KOPT-K1 (cell line): Measurements from ENCODE around the gene ADAP2.
"Not testable (repeated sequence)": the region's sequence is repeated elsewhere in the genome, so short reads cannot be mapped to it uniquely, and the experiment has no call there.

Source experiments
- H3K27ac ChIP-seq: fragments of 200-600 bp; sonication (generic); 2 replicates; pipeline ENCODE4 v1.5.1; 2016; ENCODE audit warnings: antibody characterized with exemption, mild to moderate bottlenecking, low read depth, low read length; ENCODE audit not compliant: poor library complexity, severe bottlenecking
- H3K36me3 ChIP-seq: fragments of 200-600 bp; sonication (generic); 2 replicates; pipeline ENCODE4 v1.5.1; 2017; ENCODE audit warnings: antibody characterized with exemption, mild to moderate bottlenecking, low read length, moderate library complexity; ENCODE audit not compliant: insufficient read depth
- H3K9me3 ChIP-seq: fragments of 200-600 bp; sonication (generic); 2 replicates; pipeline ENCODE4 v1.5.1; 2017; ENCODE audit warnings: antibody characterized with exemption, low read length, mild to moderate bottlenecking; ENCODE audit not compliant: insufficient read depth, poor library complexity, severe bottlenecking

The ADAP2 gene

DNA sequence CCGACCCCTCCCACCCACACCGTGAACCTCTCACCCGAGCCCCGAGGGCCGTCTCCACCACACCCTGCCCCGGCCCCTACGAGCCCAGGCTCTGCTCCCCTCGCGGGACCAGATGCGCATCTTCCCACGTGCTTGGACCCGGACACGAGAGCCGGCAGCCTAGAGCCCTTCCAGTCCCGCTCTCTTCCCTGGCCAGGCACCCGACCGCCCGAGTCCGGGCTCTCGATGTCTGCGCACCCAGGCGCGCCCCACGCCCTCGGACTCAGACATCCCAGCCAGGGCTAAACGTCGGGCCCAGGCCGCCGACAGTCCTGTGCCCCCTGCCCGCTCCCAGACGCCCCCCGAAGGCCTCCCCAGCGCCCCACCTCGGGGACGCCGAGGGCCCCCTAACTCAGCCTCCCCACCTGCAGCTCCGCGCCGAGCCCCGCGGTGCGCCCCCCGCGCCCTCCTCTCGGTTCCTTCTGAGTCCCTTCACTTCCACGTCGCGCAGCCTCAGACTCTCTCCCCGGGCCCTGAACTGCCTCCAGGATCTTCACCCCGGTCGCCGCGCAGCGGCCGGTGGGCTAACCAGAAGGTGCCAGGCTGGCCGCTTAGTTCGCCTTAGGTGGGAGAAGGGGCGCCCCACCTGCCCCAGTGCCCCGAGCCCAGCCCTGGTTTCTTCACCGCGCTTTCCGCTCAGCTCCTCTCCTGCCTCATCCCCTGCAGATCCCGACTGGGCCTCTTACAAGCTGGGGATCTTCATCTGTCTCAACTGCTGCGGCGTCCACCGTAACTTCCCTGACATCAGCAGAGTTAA, 688 bp downstream of the ADAP2 start:
- no peaks in the 10 kb centered on the region for H3K9me3 ChIP-seq
- no peaks in the 10 kb centered on the region for H3K36me3 ChIP-seq
- no peak overlapping the region for H3K27ac ChIP-seq

DNA sequence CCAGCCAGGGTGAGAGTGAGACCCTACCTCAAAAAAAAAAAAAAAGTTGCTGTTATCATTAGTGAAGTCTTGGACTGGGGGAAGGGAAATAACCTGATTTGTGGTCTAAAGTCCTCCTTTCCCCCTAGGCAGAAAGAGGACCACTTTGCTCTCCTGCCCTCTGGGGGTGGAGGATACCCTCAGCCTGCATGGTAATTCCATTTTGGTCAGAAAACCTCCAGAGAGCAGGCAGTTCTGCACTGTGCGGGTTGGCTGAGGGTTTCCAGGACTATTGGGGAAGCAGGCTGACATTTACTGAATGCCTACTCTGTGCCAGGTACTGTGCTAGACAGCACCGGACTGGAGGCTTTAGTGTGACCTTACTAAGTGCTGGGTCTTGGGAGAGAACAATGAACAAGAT, 2.6 kb downstream of the ADAP2 start:
- no peaks in the 10 kb centered on the region for H3K36me3 ChIP-seq
- no peak overlapping the region for H3K27ac ChIP-seq
- H3K9me3 ChIP-seq = no peaks in the 10 kb centered on the region

DNA sequence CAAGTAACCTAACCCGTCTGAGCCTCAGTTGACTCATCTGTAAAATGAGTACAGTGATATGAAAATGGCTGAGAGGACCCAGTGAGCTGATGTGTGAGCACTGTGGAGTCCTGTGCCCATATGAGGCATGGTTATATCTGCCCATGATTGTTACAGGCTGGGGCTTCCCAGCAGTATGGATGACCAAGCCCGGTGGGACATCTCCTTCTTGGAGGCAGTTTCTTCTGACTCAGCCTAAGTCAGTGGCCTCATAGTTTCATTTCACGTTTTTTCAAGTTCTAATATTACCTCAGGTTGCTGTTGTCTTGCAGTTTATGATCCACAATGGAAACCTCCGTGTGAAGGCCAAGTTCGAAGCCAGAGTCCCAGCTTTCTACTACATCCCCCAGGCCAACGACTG, 4.8 kb downstream of the ADAP2 start:
- Histone ChIP-seq H3K9me3 (no peaks in the 10 kb centered on the region), H3K36me3 (no peaks in the 10 kb centered on the region), H3K27ac (no peak overlapping the region)

DNA sequence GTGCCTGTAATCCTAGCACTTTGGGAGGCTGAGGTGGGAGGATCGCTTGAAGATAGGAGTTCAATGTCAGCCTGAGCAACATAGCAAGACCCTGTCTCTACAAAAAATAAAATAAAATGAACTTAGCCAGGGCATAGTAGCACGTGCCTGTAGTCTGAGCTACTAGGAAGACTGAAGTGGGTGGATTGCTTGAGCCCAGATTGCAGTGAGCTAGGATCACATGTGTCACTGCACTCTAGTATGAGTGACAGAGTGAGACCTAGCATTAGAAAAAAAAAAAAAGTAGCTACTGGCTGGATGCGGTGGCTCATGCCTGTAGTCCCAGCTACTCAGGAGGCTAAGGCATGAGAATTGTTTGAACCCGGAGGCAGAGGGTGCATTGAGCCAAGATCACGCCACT, 6.0 kb downstream of the ADAP2 start:
- Histone ChIP-seq H3K36me3 (no peaks in the 10 kb centered on the region), H3K27ac (no peak overlapping the region), H3K9me3 (no peaks in the 10 kb centered on the region)

DNA sequence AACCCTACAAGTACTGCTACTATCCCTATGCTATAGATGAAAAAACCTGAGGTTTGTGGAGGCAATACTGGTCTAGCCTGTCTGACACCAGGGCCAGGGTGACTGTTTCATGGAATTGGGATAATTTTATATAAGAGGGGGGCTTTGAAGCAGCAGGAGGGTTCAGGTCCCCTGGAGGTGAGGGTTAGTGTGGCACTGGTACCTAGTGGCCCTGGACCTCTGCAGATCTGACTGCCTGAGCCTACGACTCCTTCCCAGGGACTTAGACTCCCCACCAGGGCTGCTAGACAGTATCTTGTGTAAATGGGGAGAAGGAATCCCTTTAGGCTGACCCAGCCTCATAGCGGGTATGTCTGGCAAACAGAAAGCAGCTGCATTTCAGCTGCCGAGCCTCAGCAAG, 6.8 kb downstream of the ADAP2 start:
- Histone ChIP-seq H3K27ac (no peak overlapping the region), H3K9me3 (no peaks in the 10 kb centered on the region), H3K36me3 (no peaks in the 10 kb centered on the region)

DNA sequence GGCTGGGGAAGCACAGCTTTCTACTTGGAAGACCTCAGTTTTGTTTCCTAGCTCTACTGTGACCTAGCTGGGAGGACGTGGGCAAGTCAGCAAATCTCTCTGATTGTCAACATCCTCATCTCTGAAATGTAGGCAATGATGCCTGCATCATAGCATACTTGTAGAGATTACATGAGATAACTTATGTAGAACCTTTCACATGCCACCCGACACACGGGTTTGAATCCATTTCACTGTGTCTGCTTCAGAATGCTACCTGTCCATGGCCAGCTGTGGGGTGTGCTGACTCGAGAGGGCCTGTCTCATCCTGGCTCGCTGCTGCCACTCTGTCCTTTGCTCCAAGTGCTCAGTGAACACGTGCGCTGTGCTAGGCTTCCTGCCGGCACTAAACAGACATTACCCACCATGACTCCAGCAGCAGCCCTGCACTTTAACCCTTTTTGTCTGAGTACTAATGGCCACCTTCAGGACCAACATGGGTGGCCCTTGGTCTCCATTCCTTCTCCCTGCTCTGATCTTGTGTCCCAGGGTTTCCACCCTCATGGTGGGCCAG, 7.4 kb downstream of the ADAP2 start:
- Histone ChIP-seq H3K36me3 (no peaks in the 10 kb centered on the region), H3K27ac (no peak overlapping the region), H3K9me3 (no peaks in the 10 kb centered on the region)

DNA sequence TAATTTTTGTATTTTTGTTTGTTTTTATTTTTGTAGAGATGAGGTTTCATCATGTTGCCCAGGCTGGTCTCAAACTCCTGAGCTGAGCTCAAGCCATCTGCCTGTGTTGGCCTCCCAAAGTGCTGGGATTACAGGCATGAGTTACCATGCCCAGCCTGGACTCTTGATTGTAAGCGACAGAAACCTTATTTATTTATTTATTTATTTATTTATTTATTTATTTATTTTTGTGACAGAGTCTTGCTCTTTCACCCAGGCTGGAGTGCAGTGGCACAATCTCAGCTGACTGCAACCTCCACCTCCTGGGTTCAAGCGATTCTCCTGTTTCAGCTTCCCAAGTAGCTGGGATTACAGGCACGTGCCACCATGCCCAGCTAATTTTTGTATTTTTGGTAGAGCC, 8.1 kb downstream of the ADAP2 start:
- H3K27ac ChIP-seq, H3K36me3 ChIP-seq, H3K9me3 ChIP-seq: not testable (repeated sequence)

DNA sequence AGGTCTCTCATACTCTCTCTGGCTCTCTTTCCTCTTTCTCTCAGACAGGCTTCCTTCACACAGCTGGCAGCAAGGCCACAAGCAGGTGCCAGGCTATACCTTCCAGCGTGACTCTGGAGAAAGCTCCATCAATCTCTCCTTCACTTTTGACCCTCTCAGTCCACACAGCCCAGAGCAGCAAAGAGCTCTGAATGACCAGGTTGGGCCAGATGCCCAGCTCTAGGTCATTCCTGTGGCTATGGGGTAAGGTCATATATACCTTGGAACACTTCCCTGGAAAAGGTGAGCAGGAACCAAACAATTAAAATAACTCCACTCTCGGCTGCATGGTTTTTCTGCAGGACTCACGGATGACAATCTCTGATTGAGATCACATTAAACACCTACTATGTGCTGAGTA, 8.8 kb downstream of the ADAP2 start:
- Histone ChIP-seq H3K36me3 (no peaks in the 10 kb centered on the region), H3K27ac (no peak overlapping the region), H3K9me3 (no peaks in the 10 kb centered on the region)

DNA sequence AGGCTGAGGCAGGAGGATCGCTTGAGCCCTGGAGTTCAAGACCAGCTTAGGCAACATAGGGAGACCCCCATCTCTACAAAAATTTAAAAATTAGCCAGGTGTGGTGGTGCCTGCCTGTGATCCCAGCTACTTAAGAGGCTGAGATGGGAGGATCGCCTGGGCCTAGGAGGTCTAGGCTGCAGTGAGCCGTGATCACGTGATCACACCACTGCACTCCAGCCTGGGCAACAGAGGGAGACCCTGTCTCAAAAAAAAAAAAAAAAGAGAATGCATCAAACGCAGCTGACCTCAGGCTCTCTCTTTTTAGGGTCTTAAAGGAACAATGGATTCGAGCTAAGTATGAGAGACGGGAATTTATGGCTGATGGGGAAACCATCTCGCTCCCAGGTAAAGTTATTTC, 9.8 kb downstream of the ADAP2 start:
- not testable (repeated sequence) for H3K9me3 ChIP-seq, H3K36me3 ChIP-seq, H3K27ac ChIP-seq

DNA sequence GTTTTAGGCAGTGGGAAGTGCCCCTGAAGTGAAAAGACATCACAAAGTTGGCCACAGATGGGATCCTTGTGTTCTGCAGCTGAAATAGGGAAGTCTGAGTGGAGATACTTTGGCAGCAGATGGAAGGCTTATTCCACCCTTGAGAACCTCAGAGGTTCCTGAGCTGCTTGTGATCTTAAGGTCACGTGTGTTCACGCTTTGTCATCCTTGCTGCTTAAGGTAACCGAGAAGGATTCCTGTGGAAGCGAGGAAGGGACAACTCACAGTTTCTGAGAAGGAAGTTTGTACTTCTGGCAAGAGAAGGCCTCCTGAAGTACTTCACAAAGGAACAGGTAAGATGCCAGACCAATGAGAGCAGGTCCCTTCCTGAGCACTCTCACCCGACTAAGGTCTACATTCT, 12.2 kb downstream of the ADAP2 start:
- H3K36me3 ChIP-seq = no peaks in the 10 kb centered on the region
- H3K27ac ChIP-seq = no peak overlapping the region
- H3K9me3 ChIP-seq = no peaks in the 10 kb centered on the region

DNA sequence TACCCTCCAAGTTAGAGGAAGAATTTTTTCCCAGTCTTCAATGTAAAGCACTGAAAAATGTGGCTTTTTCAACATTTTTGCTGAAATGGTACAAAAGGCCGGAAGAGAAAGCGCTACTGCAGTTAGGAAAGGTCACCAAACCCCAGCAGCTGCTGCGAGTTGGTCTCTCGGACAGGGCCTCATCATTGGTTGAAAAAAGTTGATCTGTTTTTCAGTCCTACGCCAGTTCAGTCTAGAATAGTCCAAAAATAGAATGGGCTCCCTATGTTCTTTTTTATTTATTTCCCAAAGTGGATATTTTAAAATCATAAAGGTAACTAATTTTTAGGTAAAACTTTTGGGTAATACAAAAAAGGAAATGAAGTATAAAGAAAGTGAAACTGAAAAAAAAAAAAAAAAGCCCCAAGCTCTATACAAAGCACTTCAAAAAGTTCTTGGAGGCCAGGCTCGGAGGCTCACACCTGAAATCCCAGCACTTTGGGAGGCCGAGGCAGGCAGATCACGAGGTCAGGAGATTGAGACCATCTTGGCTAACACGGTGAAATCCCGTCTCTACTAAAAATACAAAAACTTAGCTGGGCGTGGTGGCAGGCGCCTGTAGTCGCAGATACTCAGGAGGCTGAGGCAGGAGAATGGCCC, 17.4 kb downstream of the ADAP2 start:
- Histone ChIP-seq H3K9me3 (no peaks in the 10 kb centered on the region), H3K36me3 (no peaks in the 10 kb centered on the region), H3K27ac (no peak overlapping the region)

DNA sequence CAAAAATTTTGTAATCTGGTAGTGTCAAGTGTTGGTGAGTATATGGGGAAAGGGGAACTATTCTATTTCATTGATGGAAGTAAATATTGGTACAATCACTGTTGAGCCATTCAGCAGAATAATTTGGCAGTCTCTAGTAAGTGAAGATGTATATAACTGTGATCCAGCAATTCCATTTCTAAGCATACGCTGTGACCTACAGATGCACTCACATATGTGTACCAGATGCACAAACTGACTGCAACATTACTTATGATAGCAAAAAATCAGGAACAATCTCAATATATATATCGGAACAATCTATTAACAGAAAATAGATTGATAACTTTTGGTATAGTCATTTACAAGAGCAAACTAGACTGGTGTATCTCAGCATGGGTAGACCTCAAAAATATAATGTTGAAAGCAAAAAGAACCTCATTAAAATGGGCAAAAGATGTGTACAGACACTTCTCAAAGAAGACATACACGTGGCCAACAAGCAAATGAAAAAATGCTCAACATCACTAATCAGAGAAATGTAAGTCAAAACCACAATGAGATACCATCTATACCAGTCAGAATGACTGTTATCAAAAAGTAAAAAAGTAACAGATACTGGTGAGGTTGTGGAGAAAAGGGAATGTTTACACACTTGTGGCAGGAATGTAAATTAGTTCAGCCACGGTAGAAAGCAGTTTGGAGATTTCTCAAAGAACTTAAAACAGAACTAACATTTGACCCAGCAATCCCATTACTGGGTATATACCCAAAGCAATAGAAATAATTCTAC, 20.7 kb downstream of the ADAP2 start:
- Histone ChIP-seq H3K27ac (no peak overlapping the region), H3K9me3 (no peaks in the 10 kb centered on the region), H3K36me3 (no peaks in the 10 kb centered on the region)

DNA sequence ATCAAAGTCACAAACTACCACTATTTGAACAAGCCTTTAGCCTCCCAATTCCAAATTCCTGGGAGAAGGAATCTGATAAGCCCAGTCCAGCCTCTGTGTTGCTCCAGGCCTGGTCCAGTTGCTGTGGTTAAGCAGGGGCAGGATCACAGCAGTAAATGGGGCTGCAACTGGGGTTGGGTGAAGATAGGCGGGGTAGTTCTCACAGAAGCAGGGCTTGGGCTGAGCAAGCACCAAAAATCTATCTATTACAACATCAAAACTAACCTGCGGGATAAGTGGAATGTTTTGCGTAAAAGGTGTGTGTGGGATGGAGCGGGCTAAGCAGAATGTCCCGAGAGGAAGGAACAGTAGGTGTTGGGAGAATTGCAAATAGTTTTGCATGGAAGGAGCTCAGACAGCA, 26.1 kb downstream of the ADAP2 start:
- no peaks in the 10 kb centered on the region for H3K36me3 ChIP-seq
- no peaks in the 10 kb centered on the region for H3K9me3 ChIP-seq

DNA sequence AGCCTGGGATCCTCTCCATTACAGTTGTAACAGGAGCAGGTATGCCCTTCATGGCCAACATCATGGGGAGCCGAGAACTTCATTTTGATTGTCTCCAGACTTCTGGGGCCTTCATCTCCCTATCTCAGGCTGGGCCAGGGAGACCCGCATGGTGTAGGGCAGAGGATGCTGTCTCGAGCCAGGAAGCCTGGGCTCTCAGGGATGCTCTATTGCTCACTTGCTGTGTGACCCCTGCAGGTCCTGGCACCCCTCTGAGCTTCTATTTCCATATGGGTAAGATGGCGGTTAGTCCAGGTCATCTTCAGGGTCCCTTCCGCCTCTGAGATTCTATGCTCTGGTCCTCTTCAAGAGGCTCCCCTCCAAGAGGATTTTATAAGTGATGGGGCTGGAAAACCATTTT, 28.4 kb downstream of the ADAP2 start:
- H3K36me3 ChIP-seq = no peaks in the 10 kb centered on the region
- no peak overlapping the region for H3K27ac ChIP-seq
- no peaks in the 10 kb centered on the region for H3K9me3 ChIP-seq

More for the DNA sequence above, 26.1 kb downstream of the ADAP2 start:
- no peak overlapping the region for H3K27ac ChIP-seq

DNA sequence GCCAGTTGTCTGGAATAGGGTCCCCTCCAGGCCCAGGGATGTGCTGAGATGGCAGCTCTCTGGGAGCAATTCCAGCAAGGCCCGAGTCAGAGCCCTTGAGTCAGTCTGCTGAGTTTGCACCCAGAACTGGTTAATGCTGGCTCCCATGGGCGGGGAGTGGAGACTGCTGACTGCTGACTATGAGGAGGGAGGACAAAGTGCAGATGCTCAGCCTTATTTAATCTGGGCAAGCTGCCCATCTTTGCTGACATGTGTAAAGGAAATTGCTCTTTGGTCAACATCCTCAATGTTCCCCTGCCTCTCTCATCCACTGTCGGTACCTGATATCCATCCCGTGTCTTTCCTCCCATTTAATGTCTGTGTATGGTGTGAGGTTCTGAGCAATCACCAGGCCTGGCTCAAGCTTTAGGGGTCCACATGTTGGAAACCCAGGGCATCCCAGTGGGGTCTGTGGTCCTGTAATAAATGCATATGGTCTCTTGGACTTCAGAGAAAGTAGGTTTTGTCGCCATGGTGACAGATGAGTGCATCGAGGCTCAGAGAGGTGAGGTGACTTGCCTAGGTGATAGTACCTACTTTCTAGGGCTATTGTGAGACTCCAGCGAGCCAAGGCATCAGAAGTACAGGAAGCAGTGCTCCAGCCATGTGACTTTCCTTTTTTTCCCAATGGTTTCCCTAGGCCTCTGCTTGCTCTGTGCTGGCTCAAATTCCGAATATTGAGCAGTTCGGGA, 29.1 kb downstream of the ADAP2 start:
- Histone ChIP-seq H3K9me3 (no peaks in the 10 kb centered on the region), H3K27ac (no peak overlapping the region), H3K36me3 (no peaks in the 10 kb centered on the region)
